Measurements from ENCODE around the gene FAM118A. TPM values are rescaled to one million over a fixed set of nuclear protein-coding genes. Genes with fewer than 3 reads are reported as not detected.

Gene FAM118A
- total and polyA plus RNA-seq, 9 of the 15 experiments (the other 6 are each of a cell fraction or from before 2014, with no cell fraction given): 17.0 to 223 (median 59.4) TPM

Other genes with a start within 250 kb of the FAM118A start
- 77.6 and 85.3 TPM in 2 replicates for gene NUP50, start 146.0 kb upstream of the FAM118A start, total RNA-seq (2014; rRNA removed)
- gene NUP50, start 146.0 kb upstream of the FAM118A start, total RNA-seq (2014; rRNA removed; fragmentation: Illumina TruSeq; extraction: Trizol): 55.3 and 62.0 TPM in 2 replicates
- gene NUP50, start 146.0 kb upstream of the FAM118A start, total RNA-seq (2015; rRNA removed; fragmentation: Illumina TruSeq; extraction: Trizol): 61.8 and 62.2 TPM in 2 replicates
- 83.7 and 84.2 TPM in 2 replicates for gene NUP50, start 146.0 kb upstream of the FAM118A start, total RNA-seq (2021)
- gene NUP50, start 146.0 kb upstream of the FAM118A start, polyA plus RNA-seq (2011; rRNA removed): 21.8 and 29.3 TPM in 2 replicates
- gene NUP50, start 146.0 kb upstream of the FAM118A start, polyA plus RNA-seq (2014; fragmentation: Illumina TruSeq; extraction: Trizol): 44.8 and 57.5 TPM in 2 replicates
- 10 to 100 TPM; 23.8 to 25.9 TPM for gene NUP50, start 146.0 kb upstream of the FAM118A start, polyA plus RNA-seq (2014; fragmentation: Nextera tagmentation; extraction: Ambion mirVana)
- 39.3 and 49.3 TPM in 2 replicates for gene NUP50, start 146.0 kb upstream of the FAM118A start, polyA plus RNA-seq (2014; rRNA removed)
- gene KIAA0930, start 69.0 kb upstream of the FAM118A start, total RNA-seq (2014; rRNA removed): 8.5 and 11.5 TPM in 2 replicates
- 3.0 TPM in 2 replicates for gene KIAA0930, start 69.0 kb upstream of the FAM118A start, total RNA-seq (2014; rRNA removed; fragmentation: Illumina TruSeq; extraction: Trizol)
- 5.0 and 5.9 TPM in 2 replicates for gene KIAA0930, start 69.0 kb upstream of the FAM118A start, total RNA-seq (2015; rRNA removed; fragmentation: Illumina TruSeq; extraction: Trizol)
- gene KIAA0930, start 69.0 kb upstream of the FAM118A start, total RNA-seq (2021): 11.7 and 12.1 TPM in 2 replicates
- gene KIAA0930, start 69.0 kb upstream of the FAM118A start, polyA plus RNA-seq (2011; rRNA removed): 7.7 and 7.9 TPM in 2 replicates
- gene KIAA0930, start 69.0 kb upstream of the FAM118A start, polyA plus RNA-seq (2014; fragmentation: Illumina TruSeq; extraction: Trizol): 6.4 and 8.3 TPM in 2 replicates
- gene KIAA0930, start 69.0 kb upstream of the FAM118A start, polyA plus RNA-seq (2014; fragmentation: Nextera tagmentation; extraction: Ambion mirVana): under 1 TPM; 0.24 to 0.46 TPM
- gene KIAA0930, start 69.0 kb upstream of the FAM118A start, polyA plus RNA-seq (2014; rRNA removed): 8.1 and 12.1 TPM in 2 replicates
- not detected in 2 replicates for gene UPK3A, start 25.0 kb upstream of the FAM118A start, total RNA-seq (2014; rRNA removed)
- not detected in 2 replicates for gene UPK3A, start 25.0 kb upstream of the FAM118A start, total RNA-seq (2014; rRNA removed; fragmentation: Illumina TruSeq; extraction: Trizol)
- gene UPK3A, start 25.0 kb upstream of the FAM118A start, total RNA-seq (2015; rRNA removed; fragmentation: Illumina TruSeq; extraction: Trizol): not detected in 2 replicates
- gene UPK3A, start 25.0 kb upstream of the FAM118A start, total RNA-seq (2021): not detected in 2 replicates
- not detected in 2 replicates for gene UPK3A, start 25.0 kb upstream of the FAM118A start, polyA plus RNA-seq (2011; rRNA removed)
- not detected in 2 replicates for gene UPK3A, start 25.0 kb upstream of the FAM118A start, polyA plus RNA-seq (2014; fragmentation: Illumina TruSeq; extraction: Trizol)
- not detected for gene UPK3A, start 25.0 kb upstream of the FAM118A start, polyA plus RNA-seq (2014; fragmentation: Nextera tagmentation; extraction: Ambion mirVana)
- not detected in 2 replicates for gene UPK3A, start 25.0 kb upstream of the FAM118A start, polyA plus RNA-seq (2014; rRNA removed)
- gene SMC1B, start 103.7 kb downstream of the FAM118A start, total RNA-seq (2014; rRNA removed): not detected in 2 replicates
- not detected in 2 replicates for gene SMC1B, start 103.7 kb downstream of the FAM118A start, total RNA-seq (2014; rRNA removed; fragmentation: Illumina TruSeq; extraction: Trizol)
- gene SMC1B, start 103.7 kb downstream of the FAM118A start, total RNA-seq (2015; rRNA removed; fragmentation: Illumina TruSeq; extraction: Trizol): not detected in 2 replicates
- gene SMC1B, start 103.7 kb downstream of the FAM118A start, total RNA-seq (2021): not detected in 2 replicates
- gene SMC1B, start 103.7 kb downstream of the FAM118A start, polyA plus RNA-seq (2011; rRNA removed): not detected in 2 replicates
- gene SMC1B, start 103.7 kb downstream of the FAM118A start, polyA plus RNA-seq (2014; fragmentation: Illumina TruSeq; extraction: Trizol): not detected in 2 replicates
- gene SMC1B, start 103.7 kb downstream of the FAM118A start, polyA plus RNA-seq (2014; fragmentation: Nextera tagmentation; extraction: Ambion mirVana): under 1 TPM in 1 of 2 experiments, not detected in 1; 0.03 TPM
- gene SMC1B, start 103.7 kb downstream of the FAM118A start, polyA plus RNA-seq (2014; rRNA removed): not detected in 2 replicates
- not detected in 2 replicates for gene RIBC2, start 103.8 kb downstream of the FAM118A start, total RNA-seq (2014; rRNA removed)
- gene RIBC2, start 103.8 kb downstream of the FAM118A start, total RNA-seq (2014; rRNA removed; fragmentation: Illumina TruSeq; extraction: Trizol): not detected in 2 replicates
- gene RIBC2, start 103.8 kb downstream of the FAM118A start, total RNA-seq (2015; rRNA removed; fragmentation: Illumina TruSeq; extraction: Trizol): not detected in 2 replicates
- gene RIBC2, start 103.8 kb downstream of the FAM118A start, total RNA-seq (2021): not detected in 2 replicates
- not detected in 2 replicates for gene RIBC2, start 103.8 kb downstream of the FAM118A start, polyA plus RNA-seq (2011; rRNA removed)
- not detected in 2 replicates for gene RIBC2, start 103.8 kb downstream of the FAM118A start, polyA plus RNA-seq (2014; fragmentation: Illumina TruSeq; extraction: Trizol)
- not detected for gene RIBC2, start 103.8 kb downstream of the FAM118A start, polyA plus RNA-seq (2014; fragmentation: Nextera tagmentation; extraction: Ambion mirVana)
- gene RIBC2, start 103.8 kb downstream of the FAM118A start, polyA plus RNA-seq (2014; rRNA removed): not detected in 2 replicates
- gene FBLN1, start 192.9 kb downstream of the FAM118A start, total RNA-seq (2014; rRNA removed): not detected in 2 replicates
- gene FBLN1, start 192.9 kb downstream of the FAM118A start, total RNA-seq (2014; rRNA removed; fragmentation: Illumina TruSeq; extraction: Trizol): not detected in 2 replicates
- not detected in 2 replicates for gene FBLN1, start 192.9 kb downstream of the FAM118A start, total RNA-seq (2015; rRNA removed; fragmentation: Illumina TruSeq; extraction: Trizol)
- gene FBLN1, start 192.9 kb downstream of the FAM118A start, total RNA-seq (2021): 0.56 and 0.66 TPM in 2 replicates
- not detected in 2 replicates for gene FBLN1, start 192.9 kb downstream of the FAM118A start, polyA plus RNA-seq (2011; rRNA removed)
- not detected in 2 replicates for gene FBLN1, start 192.9 kb downstream of the FAM118A start, polyA plus RNA-seq (2014; fragmentation: Illumina TruSeq; extraction: Trizol)
- gene FBLN1, start 192.9 kb downstream of the FAM118A start, polyA plus RNA-seq (2014; fragmentation: Nextera tagmentation; extraction: Ambion mirVana): not detected
- gene FBLN1, start 192.9 kb downstream of the FAM118A start, polyA plus RNA-seq (2014; rRNA removed): not detected in 2 replicates

Measured in K562 (cell line).